HL-60/S4 treated with retinoic acid at 250 ng/mL for 4 days and 3 days (cell line): Measurements from ENCODE around the gene PPM1E.
"Not testable (repeated sequence)": the region's sequence is repeated elsewhere in the genome, so short reads cannot be mapped to it uniquely, and the experiment has no call there.

Experiments used
- in situ Hi-C: fragments of 300-500 bp; cut with MboI; formaldehyde crosslinking; loops from 2 replicates; pipeline ENCODE4 v1.7.0; 2022; ENCODE audit warnings: low sequenced_read_pairs

PPM1E gene

DNA sequence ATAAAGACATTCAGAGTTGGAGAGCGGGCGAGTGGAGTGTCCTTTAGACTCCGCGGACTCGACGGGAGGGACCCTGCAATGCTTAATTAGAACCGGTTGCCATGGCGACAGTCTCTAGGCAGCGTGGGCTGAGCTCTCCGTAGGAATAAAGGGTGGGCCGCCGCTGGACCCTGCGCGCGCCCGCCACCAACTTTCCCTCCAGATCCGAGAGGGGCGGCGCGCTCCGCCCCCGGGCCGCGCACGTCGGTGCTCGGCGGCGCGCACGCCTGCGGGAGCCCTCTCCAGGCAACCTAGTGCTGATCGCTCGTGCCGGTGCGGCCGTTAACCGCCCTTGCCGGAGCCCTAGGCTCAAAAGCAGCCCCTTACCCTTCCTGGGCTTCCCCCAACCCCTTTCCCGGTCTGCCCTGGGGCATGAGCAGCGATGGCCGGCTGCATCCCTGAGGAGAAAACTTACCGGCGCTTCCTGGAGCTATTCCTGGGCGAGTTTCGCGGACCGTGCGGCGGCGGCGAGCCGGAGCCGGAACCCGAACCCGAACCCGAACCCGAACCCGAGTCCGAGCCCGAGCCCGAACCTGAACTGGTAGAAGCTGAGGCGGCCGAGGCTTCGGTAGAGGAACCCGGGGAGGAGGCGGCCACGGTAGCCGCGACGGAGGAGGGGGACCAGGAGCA lies at the start of gene PPM1E:
TSS of gene PPM1E (plus strand) at position 278 of the 669 bp plus-strand sequence.
- in situ Hi-C loops = no loop called here

DNA sequence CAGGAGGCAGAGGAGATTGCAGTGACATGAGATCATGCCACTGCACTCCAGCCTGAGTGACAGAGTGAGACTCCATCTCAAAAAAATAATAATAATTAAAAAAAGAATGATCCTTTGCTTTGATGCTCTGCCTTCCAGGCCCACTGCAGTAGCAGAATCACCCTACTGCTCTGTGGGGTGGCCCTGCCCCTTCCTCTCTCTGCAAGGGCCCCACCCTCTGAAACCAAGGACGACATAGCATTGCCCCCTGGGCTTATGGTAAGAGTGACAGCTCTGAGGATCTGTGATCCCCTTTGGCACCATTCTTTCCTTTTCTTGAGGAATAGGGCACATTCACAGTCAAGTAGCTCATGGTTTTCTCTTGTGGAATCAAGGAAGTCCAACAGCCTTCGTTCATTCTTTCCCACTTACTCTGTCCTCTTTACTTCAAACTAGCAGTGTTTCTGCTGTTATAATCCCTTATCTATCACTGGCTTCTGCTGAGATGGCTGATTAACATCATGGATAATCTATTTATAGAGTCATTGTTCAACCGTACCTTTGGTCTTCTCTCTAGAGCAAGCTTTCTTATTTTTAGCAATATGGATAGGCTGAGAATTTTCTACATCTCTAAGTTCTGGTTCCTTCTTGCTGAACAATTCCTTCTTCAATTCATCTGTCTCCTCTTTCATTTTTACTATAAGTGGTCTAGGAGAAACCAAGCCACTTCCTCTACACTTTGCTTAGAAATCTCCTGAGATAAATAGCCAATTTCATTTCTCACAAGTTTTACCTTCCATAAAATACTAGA lies 49.1 kb upstream of the PPM1E start:
- in situ Hi-C loops = loop anchor here (10.0 kb wide), 1 partner anchor 58 kb away; no protein-coding TSS in a partner anchor

DNA sequence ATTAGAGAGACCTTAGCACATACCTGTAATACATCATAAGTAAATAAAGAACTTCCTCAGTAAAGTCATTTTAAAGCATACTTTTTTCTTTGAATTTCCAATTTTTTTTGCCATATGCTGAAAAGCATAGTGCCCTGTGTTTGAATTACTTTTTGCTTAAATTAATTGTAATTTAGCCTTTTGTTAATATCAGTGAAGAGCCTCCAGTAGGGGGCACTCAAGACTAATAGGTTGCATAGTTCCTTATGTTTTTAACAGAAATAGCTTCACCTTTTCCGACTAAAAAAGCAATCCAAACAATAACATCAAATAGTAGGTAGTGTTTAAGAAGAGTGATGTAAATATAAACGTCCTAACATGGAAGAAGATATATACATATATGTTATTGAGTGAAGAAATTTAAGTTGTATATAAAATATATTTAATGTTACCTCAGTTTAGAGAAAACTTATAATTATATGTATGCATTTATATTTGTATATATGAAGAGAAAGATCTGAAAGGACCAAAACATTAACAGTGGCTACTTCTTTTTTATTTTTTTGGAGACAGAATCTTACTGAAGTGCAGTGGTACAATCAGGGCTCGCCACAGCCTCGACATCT lies 44.6 kb upstream of the PPM1E start:
- in situ Hi-C loops = loop anchor here (10.0 kb wide), 1 partner anchor 284 kb away; no protein-coding TSS in a partner anchor

DNA sequence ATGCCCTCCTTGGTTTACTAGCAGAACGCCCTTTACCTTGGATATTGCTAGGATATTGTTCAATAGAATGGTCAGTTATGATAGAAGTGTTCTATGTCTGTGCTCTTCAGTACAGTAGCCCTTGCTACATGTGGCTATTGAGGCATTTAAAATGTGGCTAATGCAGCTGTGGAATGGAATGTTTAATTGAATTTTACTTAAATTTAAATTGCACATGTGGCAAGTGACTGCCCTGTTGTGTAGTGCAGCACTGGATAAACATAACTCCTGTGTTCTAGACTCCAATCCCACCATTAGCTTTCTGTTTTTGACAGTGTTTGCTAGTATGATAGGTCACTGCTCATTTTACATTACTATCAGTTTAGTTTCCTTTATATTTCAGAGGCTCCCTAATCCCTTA lies 33.4 kb upstream of the PPM1E start:
- in situ Hi-C loops = no loop called here

DNA sequence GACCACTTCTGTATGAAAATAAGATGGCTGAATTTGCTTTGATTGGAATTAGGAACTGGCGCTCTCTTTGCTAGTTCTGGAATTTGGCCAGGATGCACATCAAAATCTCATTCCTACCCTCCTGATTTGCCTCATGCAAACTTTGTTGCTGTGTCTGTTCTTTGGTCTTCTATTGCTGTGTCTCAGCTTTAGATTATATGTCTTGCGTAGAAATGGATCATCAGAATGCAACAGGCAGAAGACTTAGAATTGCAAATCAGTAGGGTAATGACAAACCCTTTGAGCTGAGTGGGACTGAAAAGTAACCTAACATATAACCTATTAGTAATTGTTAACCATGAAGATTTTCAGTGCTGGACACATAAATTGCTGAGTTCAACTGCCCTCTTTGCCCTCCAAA lies 33.0 kb upstream of the PPM1E start:
- in situ Hi-C loops = no loop called here

DNA sequence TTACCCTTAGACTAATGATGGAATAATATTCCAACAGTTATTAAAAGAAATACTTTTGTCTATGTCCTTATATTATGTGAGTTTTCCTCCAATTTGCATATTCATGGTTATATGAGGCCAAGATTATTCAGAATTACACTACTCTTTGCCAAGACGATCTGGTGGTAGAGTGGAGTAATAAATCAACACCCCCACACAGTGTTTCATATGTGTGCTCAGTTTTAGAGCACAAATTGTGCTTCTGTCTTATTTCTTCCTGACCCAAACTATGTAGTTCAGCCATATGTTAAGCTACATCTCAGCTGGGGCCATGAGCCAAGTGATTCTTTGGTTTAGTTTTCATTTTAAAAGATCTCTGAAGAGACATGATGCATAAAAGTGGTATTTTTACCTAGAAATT lies 26.9 kb upstream of the PPM1E start:
- in situ Hi-C loops = no loop called here

DNA sequence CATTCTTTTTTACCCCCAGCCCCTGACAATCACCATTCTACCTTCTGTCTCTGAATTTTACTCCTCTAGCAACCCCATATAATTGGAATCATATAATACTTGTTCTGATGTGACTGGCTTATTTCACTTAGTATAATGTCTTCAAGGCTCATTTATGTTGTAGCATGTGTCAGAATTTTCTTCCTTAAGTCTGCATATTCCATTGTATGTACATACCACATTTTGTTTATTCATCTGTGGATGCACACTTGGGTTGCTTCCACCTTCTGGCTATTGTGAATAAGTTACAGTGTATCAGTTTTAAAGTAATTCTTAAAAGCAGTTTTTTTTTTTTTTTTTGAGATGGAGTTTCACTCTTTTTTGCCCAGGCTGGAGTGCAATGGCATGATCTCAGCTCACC lies 24.7 kb upstream of the PPM1E start:
- in situ Hi-C loops = no loop called here

DNA sequence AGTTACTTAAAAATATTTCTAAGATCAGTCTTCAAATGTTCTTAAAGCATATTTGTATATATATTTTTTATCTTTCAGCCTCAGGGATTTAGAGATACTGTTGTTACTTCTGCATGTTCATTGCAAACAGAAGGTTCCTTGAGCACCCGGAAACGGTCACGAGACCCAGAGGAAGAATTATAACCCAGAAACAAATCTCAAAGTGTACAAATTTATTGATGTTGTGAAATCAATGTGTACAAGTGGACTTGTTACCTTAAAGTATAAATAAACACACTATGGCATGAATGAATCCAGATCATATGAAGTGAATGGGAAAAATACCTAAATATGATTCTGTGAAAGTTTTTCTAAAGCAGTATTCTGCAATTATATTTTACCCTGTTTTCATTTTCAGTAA lies 21.6 kb upstream of the PPM1E start:
- in situ Hi-C loops = no loop called here

DNA sequence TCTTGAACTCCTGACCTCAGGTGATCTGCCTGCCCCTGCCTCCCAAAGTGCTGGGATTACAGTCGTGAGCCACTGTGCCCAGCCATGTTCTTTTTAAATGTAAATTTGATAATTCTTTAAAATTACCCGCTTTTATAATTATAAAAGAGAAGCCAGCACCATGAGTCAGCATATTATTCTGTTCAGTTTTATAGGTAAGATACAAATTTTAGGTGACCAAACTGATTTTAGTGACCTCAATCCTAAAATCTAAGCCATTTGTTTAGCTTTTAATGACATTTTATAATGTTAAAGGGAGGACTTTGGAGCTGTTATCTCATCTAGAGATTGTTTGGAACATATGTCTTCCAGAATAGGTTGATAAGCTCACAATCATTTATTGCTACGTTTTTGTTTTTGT lies 20.8 kb upstream of the PPM1E start:
- in situ Hi-C loops = no loop called here

DNA sequence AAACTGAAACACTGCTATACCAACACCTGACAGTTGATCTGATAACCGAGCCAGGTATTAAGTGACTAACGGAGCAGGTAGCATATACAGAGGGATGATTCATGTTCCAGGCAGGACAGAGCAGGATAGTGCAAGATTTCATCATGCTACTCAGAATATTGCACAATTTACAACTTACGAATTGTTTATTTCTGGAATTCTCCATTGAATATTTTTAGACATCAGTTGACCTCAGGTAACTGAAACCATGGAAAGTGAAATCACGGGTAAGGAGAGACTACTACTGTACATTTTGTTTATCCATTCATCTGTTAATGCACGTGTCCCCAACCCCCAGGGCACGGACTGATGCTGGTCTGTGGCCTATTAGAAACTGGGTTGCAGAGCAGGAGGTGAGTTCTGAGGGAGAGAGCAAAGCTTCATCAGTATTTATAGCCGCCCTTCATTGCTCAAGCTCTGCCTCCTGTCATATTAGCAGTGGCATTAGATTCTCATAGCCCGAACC lies 14.5 kb upstream of the PPM1E start:
- in situ Hi-C loops = no loop called here

DNA sequence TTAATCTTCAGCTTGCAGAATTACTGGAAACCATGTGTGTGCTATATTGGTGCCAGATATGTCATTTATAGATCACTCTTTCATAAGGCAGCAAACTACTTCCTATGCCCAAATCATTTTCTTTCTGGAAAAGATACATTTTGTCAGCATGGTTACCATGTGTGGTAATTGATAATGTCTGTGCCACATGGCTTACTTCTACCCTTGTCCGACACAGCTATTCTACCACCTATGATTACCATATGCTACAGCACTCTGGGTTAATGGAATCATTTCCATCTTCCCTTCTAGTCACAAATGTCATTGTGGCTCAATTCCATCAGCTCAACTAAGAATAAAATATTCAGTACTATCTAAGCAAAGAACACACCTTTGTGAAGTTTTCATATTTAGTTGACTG lies 8.0 kb upstream of the PPM1E start:
- in situ Hi-C loops = no loop called here

DNA sequence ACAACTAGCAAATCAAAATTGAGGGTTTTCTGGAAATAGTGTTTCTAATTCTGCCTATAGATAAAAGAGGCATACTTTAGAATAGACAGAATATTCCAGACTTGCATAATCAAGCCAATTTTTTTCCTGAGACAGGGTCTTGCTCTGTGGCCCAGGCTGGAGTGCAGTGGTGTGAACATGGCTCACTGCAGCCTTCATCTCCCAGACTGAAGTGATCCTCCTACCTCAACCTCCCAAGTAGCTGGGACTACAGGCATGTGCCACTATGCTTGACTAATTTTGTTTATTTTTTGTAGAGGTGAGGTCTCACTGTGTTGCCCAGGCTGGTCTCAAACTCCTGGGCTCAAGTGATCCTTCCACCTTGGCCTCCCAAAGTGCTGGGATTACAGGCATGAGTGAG lies 6.0 kb upstream of the PPM1E start:
- in situ Hi-C loops = not testable (repeated sequence)

DNA sequence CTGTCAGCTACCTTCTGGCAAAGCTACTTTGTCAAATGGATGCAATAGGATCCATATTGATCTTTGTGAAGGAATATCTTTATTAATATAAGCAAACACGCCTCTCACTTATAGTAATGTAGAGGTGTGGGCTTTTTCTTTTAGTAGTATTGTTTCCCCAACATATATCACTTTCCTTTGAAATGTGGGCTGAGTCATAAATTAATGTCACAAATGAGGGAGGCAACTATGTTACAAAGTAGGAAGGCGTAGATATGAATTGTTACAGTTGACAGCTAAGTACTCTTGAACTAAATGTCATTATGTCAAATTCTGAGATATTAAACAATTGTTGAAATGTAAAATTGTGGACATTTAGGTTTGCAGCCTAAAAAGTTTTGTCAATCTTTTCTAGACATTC lies 2.6 kb upstream of the PPM1E start:
- in situ Hi-C loops = no loop called here

DNA sequence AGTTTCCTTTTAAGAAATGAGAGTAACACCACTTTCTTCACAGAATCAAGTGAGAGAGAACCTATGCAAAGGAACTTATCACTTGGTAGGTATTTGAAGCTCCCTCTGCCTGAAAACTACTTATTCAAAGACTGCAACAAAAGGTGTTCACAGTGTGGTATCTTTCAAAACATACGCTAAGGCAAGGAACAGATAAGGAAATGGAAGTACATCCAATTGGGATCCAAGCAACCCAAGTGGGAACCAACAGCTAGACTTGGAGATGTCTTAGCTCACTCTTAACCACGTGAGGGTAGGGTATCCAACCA lies 431 bp upstream of the PPM1E start:
- in situ Hi-C loops = no loop called here

DNA sequence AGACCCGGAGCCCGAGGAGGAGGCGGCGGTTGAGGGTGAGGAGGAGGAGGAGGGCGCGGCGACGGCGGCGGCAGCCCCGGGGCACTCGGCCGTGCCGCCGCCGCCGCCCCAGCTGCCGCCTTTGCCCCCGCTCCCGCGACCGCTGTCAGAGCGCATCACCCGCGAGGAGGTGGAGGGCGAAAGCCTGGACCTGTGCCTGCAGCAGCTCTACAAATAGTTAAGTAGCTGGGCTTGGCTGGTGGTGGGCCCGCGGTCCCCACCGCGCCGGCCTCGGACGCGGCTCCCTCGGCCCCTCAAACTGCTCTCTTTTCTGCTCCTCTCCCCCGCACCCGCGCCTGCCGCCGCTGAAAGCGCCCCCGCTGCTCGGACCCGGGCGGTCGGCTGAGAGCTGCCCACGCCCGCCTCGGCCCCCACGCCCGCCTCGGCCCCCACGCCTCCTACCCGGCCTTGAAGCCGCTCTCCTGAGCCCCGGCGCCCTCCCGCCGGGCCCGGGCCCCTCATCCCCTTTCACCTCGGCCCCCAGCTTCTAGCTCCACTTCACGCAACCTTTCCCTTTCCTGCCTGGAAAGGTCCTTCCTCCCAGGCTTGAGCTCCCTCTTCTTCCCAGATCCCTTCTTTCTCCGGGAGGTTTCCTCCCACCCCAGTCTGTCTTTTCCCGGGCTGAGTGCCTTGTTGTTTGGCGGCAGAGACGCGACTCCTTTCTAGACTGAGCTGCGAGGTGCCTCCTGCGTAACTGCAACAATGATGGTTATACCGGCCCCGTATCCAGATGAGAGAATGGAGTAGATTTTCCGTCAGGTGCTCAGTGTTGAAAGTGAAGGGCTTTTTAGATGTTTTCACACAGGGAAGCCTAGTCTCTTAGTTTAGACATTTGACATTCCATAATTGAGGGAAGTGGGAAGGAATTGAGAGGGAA lies 850 bp downstream of the PPM1E start:
- in situ Hi-C loops = no loop called here

DNA sequence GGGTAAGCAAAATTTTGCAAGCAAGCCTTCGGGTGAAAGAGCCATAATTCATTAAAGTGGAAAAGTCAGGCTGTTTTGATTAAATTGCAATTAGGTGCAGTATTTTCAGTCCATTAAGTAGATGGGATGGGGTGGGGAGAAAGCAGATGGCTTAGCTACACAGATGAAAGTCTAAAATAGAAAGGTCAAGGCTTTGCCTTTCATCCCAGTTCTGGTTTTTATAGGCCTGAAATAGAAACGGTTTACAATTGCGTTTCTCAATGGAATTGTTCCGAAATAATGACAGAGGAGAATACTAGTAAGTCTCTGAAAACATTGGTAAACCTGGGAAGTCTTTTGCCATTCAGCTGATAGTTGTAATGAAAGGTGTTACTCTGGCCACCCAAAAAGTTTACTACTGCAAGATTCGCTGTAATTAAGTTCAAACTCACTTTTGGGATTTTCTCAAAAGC lies 1.5 kb downstream of the PPM1E start:
- in situ Hi-C loops = no loop called here

DNA sequence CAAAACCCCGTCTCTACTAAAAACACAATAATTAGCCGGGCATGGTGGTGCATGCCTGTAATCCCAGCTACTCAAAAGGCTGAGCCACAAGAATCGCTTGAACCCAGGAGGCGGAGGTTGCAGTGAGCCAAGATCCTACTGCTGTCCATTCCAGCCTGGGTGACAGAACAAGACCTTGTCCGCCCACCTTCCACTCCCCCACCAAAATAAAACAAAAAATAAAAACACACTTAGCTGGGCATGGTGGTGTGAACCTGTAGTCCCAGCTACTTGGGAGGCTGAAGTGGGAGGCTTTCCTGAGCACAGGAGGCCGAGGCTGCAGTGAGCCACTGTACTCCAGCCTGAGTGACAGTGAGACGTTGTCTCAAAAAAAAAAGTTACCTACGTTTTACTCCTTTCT lies 3.2 kb downstream of the PPM1E start:
- in situ Hi-C loops = no loop called here

DNA sequence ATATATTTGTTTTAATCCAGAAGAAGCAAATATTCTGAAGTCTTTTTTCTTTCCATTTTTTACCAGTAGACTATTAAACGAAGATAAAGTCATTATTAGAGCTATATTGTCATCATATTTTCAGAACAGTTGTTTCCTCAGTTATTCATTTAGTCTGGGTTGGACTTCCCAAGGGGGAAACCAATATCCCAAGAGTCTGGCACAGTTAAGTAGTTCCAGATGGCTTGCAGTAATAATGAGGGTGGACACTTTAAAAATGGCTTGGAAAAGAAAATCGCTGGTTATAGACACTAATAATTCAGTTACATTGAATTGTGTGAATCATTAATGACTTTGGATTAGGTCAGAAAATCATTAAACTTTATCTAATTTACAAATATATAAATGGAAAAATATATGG lies 3.9 kb downstream of the PPM1E start:
- in situ Hi-C loops = no loop called here

DNA sequence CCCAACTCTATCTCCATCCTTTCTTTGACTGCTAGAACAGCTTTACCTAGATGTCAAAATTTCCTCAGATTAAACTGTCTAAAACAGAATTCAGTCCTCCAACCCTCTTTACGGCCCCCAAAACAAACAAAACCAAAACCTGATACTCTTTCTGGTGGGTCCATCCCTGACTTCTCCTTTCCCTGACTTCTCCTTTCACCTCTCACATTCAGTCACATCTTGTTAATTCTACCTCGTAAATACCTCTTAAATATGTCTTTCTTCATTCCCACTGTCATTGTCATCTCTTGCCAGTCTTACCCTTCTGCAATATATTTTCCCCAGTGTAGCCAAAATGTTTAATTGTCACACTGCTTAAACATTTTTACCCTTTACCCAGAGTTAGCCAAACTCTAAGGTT lies 4.6 kb downstream of the PPM1E start:
- in situ Hi-C loops = loop anchor here (10.0 kb wide), 1 partner anchor 55 kb away; no protein-coding TSS in a partner anchor

DNA sequence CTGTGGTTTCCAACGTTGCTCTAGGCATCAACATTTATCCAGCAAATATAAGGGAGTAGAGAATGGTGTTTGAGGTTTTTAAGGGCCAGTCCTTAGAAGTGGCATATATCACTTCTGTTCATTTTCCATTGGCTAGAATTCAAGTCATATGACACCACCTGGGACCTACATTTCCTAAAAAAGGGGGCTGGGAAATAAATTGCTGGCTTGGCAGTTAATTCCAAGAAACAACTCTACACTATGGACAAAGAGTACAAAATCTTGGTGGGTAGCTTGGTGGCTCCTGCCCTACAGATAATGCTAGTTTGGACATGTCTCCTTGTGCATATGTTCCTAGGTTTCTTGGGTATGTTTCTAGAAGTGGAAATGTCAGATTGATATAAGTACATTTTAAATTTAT lies 7.6 kb downstream of the PPM1E start:
- in situ Hi-C loops = loop anchor here (10.0 kb wide), 1 partner anchor 58 kb away; no protein-coding TSS in a partner anchor

DNA sequence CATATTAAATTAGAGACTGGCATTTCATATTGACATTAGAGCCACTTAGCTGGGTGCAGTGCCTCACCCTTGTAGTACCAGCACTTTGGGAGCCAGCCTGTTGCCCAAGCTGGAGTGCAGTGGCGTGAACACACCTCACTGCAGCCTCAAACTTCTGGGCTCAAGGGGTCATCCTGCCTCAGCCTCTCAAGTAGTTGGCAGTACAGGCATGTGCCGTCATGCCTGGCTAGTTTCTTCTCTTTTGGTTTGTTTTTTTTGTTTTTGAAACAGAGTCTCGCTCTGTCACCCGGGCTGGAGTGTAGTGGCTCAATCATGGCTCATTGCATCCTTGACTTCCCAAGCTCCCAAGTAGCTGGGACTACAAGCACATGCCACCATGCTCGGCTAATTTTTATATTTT lies 8.7 kb downstream of the PPM1E start:
- in situ Hi-C loops = loop anchor here (10.0 kb wide), 1 partner anchor 60 kb away; no protein-coding TSS in a partner anchor
